Stimulated activated CD8-positive, alpha-beta memory T cell treated with anti-CD3 and anti-CD28 coated beads, Interleukin-12 subunit alpha, Interleukin-12 subunit beta, amount 100 ng/mL, for 4 hours (primary cell): ENCODE data around the gene TSPAN17.
"Not testable (repeated sequence)": the region's sequence is repeated elsewhere in the genome, so short reads cannot be mapped to it uniquely, and the experiment has no call there.

ENCODE experiments used
- DNase-seq: peaks from one replicate; pipeline ENCODE4 v3.0.0-alpha.2; 2020; ENCODE audit warnings: low read depth

The TSPAN17 gene

DNA sequence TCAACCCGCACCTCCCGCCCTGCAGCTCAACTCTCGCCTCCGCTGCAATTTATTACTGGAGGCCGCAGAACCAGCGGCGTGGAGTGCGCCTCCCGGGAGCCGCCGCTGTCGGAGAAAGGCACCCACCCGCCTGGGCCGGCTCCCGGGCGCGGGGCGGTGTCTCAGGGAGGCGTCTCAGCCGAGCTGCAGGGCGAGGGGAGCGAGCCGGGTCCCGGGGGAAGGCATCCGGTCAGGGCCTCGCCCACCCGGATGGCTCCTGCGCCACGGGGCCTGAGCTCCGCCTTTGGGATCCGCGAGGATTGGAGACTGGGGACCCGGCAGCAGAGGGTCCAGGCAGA lies 32.9 kb downstream of the TSPAN17 start:
- DNase-seq: no peak

DNA sequence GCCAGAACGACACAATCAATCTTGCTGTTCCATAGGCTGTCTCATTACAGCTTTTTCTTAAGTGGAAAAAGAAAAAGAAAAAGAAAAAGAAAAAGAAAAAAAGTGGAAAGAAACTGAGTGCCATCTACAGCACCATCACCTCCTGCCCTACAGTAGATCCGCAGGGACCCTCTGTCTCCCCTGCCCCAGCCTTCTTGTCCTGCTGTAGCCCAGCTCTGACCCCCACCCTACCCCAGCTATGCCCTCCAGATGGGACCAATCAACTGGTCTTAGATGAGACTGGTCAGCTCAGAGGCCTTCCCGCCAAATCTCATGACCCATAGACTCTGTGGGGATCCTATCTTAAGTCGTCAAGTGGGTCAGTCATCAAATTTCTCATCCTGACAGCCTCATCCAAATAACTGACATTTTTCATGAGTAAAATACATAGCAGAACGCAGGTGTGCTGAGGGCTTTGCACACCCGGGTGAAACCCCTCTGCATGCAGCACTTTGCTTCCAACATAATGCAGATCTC lies 34.8 kb downstream of the TSPAN17 start:
- no peak for DNase-seq

DNA sequence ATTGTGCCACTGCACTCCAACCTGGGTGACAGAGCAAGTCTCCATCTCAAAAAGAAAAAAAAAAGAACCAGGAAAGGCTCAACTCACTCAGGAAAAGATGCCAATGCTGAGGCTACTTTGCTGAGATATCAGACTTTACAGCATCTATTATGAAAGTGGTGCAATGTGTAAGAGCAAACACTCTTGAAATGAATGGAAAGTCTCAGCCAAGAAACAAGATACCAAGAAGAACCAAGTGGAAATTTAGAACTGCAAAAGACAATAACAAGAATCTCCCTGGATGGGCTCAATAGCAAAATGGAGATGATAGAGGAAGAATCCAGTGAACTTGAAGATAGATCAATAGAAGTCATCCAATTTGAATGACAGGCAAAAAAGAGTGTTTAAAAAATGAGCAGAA lies 37.7 kb downstream of the TSPAN17 start:
- DNase-seq: no peak

DNA sequence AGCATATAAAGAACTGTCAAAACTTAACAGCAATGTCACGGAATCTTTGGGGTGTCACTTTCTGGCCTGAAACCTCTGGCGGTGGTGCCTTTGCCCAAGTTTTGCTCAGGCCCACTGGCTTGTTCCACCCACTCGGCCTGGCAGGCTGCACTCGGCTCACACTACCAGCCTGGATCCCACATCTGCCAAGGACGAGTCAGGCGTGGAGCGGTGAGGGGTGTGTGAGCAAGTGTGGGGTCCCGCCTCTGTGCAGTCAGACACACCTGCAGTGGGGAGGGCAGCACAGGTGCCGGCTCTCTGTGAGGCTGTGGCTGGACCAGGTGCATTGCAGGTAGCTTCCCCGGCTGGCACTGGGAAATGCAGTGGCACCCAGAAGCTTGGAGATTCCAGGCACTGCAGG lies 40.0 kb downstream of the TSPAN17 start:
- no peak for DNase-seq

DNA sequence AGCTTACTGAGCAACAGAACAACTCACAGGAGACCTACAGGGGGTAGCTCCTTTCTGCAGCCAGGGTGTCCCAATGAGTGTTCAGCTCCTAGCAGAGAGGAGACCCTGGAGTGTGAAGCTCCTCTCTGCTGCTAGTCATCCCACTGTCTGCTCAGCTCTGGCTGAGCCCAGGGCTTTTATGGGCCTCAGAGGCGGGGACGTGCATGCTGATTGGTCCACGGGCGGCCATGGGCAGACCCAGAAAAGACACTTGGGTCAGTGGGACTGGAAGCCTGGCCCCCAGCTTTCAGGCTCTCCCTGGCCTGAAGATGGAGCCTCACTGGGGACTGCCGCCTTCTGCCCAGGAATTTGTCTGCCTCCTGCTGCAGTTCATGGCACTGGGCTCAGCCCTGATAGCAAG lies 40.6 kb downstream of the TSPAN17 start:
- DNase-seq: no peak

DNA sequence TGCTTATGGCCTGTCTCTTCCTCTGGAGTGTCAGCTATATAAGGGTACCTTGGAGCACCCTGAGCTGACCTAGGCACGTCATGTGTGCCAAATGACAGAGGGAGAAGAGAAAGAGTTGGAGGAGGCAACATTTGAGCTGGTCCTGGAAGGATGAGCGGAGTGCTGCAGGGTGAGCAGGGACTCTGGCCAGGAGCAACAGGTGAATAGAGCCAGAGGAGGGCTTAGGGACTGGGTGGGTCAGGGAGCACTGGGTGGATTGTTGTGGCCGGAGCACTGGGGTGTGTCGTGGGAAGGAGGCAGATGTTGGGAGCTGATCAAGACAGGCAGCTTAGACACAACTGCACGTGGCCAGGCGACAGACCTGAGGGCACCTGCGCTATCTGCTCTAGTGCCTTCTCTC lies 43.6 kb downstream of the TSPAN17 start:
- DNase-seq: no peak

DNA sequence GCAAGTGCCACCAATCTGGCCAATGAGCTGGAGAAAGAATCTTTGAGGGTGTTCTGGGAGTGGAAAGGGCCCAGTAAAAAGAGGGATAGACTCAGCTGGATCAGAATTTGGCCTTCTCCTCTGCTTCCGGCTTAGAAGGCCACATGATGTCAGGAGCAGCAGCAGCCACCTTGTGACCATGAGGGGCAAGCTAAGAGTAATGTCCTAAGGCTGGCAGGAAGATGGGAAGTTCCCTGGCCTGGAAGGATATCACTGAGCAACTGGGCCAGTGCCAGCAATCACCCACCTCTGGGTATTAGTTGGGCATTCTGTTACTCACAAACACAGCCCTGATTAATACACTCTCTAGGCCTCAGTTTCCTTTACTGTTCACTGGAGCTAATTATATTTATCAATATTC lies 44.2 kb downstream of the TSPAN17 start:
- no peak for DNase-seq

DNA sequence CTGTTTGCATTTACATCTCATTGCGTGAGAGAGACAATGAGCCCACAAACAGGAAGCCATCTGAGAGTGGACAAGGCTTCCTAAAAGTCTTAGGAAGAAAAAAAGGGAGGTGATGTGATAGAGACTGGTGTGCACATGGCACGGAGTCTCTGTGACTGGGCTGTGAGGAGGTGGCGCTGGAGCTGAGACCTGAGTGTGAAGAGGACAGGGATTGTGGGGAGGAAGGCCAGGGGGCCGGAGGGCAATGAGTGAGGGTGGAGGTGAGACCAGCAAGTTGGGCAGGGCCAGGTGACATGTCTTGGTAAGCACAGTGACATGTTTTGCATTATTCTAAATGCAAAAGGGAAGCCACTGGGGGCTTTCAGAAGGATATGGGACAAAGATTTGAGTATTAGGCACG lies 45.0 kb downstream of the TSPAN17 start:
- no peak for DNase-seq

DNA sequence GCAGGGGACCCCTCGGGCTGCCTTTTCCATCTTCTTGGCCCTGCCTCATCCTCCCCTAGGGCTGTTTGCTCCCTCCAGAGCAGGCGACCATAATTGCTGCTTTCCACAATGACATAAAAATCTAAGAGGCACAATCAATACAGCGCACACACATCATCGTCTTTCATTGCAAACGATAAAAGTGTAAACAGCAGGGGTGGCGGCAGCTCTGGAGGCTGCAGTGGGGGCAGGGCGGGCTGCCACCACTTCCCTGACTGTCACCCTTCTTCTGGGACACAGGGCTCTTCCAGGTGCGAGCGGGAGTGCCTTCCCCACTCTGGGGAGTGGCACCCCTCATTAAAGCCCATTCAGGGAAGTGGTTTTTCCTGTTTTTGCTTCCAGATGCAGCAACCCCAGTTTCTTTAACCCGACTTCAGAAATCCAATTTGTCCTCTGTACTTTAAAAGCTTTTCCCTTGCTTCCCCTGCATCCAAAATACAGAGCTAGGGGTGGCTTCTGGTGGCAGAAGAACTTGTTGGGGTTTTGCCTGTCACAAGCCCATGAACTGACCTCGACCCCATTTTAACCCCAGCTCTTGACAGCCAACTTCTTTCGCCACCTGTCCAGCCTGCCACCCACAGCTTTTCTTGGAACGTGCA lies 45.7 kb downstream of the TSPAN17 start:
- no peak for DNase-seq

DNA sequence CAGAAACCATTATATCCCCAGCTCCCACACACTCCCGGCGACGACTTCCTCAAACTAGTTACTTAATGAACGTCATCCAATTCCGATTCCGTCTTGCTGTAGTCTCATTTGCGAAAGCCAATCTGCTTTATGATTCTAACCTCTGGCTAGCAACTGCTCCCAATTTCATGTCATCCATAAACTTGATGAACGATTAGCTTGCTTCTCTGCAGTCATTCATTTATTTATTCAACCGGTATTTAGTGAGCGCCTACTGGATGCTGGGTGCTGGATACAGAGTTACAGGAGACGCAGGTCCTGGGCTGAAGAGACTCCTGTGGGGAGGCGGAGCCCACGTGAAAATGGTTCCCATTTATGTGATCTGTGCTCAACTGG lies 46.2 kb downstream of the TSPAN17 start:
- DNase-seq: no peak

DNA sequence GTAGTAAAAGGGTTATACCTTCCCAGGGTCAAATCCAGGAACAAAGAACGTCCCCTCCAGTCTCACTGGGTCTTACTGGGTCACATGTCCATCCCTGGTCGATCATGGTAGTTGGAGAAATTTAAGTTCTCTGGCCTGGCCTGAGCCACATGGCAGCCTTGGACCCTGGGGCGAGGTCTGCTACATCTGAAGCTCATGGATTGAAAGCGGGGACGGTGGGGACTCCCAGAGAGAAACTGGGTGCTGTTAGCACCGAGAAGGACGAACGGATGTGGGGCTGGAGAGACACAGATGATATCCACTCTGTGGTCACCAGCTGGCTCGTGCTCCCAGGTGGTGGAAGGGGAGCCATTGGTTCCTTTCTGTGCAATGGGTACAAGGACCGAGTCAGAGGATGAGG lies 46.9 kb downstream of the TSPAN17 start:
- no peak for DNase-seq

DNA sequence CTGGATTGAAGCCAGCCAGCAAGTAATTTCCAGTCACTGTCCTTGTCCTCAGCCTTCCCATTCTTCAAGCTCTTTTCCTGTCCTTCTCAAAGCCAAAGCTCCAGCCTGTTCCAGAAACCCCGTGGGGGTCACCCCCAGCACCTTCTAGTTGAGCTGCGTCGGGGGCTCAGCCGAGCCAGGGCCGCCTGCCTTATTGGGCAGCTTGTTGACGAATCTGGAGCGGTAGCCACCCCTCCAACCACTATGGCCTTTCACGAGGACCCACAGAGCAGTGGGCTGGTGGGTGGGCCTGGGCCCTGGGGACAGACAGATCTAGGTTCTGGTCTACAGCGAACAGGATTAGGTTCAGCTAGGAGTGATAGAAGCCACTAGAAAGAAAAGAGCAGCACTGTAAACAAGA lies 47.3 kb downstream of the TSPAN17 start:
- DNase-seq: no peak

DNA sequence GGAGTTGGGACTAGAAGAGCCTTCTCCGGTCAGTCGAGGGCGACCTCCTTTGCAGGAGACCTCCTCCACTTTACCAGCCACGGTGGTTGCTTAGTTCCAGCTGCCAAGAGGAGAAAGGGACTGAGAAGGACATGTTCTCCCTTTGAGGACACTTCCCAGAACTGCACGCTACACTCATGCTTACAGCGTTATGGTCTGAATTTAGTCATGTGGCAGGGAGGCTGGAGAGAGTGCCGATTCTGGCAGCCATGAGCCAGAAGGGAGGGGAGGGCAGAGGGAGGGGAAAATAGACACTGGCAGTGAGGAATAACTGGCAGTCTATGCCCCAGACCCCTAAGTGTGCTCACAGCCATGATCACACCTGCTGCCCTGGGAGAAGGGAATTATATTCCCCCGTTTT lies 47.8 kb downstream of the TSPAN17 start:
- DNase-seq: no peak

DNA sequence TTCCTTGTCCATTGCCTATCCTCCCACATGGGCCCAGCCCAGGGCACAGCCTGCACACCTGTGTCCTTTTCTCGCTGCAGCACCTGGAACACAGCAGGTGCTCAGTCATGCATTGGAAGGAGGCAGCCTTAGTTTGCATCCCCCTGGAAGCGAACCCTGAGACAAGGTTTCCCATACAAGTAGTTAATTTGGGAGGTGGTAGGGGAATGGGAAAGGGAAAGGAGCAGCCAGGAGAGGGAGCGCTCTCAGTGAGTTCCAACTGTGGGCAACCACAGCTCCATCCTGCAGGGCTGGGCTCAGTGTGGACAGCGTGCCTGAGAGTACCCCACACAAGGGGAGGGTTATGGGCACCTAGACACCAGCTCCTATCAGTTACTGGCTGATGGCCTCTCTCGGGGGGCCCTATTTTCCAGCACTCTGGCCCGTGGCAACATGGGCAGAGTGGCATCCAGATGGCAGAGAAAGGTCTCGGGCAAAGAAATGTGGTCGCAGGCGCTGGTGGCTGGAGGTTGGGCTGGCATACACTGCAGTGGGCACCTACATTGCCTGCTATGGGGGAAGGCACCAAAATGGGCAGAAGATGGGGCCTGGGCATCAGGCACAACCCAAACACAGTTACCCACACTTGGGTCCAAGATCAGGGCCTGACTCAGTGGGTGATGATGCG lies 50.1 kb downstream of the TSPAN17 start:
- DNase-seq: no peak

DNA sequence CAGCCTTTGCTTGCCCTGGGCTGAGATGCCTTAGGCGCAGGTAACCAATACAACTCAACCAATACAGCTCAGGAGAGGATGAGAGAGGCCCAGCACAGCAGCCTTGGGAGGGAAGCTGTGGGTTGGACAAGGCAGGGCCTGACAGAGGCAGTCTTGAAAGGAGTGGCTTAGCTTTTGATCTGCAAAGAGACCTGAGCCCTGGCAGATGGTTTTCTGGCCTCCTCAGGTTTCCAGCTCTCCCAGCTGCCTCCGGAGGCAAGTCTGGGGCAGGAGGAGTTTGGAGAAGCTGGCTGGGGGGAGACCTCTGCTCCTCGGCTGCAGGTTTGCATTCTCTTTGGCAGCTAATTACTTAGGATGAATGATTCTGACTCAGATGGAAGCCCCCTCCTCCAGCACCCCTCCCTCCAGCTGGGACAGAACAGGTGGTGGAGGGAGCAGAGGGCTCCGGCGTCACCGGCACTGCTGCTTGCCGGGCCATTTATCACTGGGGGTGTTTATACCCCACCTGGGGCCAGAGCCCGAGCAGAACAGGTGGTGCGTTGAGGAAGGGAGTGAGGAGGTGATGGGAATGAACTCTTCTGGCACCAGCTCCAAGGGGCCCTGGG lies 50.8 kb downstream of the TSPAN17 start:
- DNase-seq: no peak

DNA sequence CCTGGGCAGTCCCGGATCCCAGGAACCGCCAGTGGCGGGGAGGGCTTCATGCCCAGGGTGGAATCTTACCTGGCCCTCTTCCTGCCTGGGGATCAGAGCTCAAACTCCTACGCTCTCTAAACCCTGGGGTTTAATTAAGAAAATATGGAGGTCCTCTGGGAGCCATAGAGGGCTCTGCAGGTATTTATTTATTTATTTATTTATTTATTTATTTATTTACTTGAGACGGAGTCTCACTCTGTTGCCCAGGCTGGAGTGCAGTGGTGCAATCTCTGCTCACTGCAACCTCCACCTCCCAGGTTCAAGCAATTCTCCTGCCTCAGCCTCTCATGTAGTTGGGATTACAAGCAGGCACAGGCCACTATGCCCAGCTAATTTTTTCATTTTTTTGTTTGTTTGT lies 52.2 kb downstream of the TSPAN17 start:
- not testable (repeated sequence) for DNase-seq

DNA sequence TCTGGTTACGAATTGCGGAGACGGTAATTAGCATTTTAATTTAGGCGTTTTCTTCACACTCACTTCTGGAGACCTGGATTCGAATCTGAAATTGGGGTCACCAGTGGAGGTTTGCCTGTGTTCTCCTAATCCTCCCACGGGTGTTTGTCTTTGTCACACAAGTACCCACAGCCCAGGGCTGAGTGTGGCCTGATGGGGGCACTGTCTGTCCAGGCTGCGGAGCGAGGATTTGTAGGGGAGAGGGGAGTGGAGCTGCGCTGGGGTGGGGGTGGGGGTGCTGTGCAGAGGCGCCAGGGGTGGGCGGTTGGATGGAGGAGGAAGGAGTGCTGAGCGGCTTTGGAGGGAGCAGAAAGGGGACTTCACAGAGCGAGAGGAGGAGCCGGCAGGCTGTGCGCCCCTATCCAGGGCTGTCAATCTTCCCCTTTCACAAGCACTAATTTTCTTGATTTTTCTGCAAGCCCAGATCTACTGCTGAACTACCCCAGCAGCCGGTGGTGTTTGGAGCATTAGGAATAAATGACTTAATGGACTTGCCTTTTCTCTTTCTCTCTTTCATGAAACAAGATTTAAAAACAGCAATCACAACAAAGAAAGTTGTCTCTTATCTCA lies 53.1 kb downstream of the TSPAN17 start:
- no peak for DNase-seq

DNA sequence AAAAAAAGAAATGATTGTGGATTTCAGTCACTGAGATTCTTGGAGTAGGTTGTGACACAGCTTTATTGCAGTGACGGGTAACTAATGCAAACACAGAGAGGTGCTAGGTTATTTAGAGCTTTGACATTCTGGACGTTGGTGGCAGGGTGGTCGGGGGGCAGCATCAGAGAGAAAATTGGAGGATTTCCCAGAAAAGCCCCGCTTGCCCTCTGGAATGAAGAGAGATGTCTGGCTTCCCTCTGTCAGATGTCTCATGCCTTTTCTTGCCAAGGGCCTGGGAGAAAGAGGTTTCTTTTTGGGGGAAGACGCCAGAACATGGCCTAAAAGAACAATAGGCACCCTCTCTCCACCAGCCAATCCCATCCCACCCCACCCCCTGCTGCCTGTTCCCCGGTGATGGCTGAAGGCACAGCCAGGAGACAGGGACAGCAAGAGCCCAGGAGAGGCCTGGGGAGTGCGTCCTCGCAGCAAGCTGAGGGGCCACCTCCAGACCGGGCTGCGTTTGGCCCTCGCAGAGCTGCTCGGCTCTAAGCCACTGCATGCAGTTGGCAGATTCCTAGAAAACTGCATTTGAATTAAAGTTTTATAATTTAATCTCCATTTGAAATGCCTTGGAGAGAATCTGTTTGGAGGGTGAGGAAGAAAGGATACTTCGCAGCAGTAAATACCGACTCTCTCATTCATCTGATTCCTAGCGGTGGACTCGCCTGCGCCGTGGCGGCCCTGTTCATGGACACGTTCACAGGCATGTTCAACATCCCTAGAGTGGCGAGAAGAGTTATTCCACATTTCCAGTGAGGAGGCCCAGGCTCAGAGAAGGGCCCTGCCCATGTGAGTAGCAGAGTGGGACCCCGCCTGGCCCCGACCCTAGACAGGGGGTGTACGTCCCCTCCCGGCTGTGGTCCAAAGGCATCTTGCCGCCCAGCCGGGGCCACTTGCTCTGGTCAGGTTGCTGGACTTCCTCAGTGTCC lies 55.7 kb downstream of the TSPAN17 start:
- no peak for DNase-seq

DNA sequence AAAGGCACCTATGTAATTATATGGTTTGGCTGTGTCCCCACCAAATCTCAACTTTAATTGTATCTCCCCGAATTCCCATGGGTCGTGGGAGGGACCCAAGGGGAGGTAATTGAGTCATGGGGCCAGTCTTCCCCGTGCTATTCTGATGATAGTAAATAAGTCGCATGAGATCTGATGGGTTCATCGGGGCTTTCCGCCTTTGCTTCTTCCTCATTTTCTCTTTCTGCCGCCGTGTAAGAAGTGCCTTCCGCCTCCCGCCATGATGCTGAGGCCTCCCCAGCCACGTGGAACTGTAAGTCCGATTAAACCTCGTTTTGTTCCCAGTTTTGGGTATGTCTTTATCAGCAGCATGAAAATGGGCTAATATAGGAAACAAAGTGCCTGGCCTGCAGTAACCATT lies 56.6 kb downstream of the TSPAN17 start:
- DNase-seq: no peak

DNA sequence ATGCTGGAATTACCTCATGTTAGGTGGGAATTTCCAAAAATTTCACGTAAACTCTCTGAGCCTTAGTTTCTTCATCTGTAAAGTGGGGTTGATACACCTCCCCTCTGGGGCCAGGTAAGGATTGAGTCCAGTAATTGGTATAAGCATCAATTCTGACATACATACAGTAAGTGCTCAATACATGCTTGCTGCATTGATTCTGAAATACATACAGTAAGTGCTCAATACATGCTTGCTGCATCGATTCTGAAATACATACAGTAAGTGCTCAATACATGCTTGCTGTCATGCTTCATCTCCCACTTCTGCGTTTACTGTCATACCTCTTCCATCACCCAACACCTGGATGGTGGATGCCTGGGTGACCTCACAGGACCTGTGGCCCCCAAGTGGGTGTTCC lies 57.1 kb downstream of the TSPAN17 start:
- no peak for DNase-seq

DNA sequence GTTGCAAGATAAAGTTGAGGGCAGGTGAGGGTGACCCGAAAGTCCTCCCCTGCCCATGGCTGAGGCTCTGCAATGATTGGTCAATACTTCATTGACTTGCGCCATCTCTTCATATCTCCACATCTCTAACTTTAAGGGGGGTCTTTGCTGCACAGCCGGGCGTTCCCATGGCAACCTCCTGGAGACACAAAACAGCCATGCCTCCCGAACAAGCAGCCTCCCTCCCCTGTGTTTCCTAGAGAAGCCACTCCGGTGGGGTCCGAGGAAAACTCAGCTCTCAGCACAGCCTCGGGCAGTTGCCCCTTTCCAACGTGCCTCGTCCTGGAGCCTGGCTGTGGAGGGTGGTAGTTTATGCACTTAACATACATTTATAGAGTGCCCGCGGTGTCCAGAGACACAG lies 57.5 kb downstream of the TSPAN17 start:
- no peak for DNase-seq
